ENCODE results near the gene DGAT2. TPM values are rescaled to one million over a fixed set of nuclear protein-coding genes. Genes with fewer than 3 reads are reported as not detected.

Gene DGAT2
- total RNA-seq, 1 experiment from 2014 or later, result 2.8 TPM

GRCh38 chr11:75781831-75782230, 13.3 kb downstream of the DGAT2 start:
- Histone ChIP-seq H2BK12ac (ENCODE audit: insufficient read length, low read depth, low read length) (no peak overlapping the region), H2BK120ac (ENCODE audit: low read depth, low read length, poor library complexity, severe bottlenecking) (no peak overlapping the region), H3K27me3 (ENCODE audit: insufficient read depth, low read length) (no peaks in the 10 kb centered on the region), H3K4me2 (ENCODE audit: insufficient read depth, insufficient read length, low read length) (no peak overlapping the region), H3K14ac (ENCODE audit: insufficient read depth, low read length) (no peak overlapping the region), H3K4ac (ENCODE audit: low read depth, low read length) (no peak overlapping the region), H3T11ph (ENCODE audit: low read length) (no peak overlapping the region), H4K20me1 (ENCODE audit: control insufficient read depth, insufficient read depth, insufficient read length) (no peaks in the 10 kb centered on the region), H2AFZ (ENCODE audit: low read length) (no peak overlapping the region), H3K79me1 (ENCODE audit: insufficient read depth, low read depth, low read length, poor library complexity, severe bottlenecking) (no peaks in the 10 kb centered on the region), H3K18ac (ENCODE audit: insufficient read length, low read depth, low read length) (no peak overlapping the region), H3K4me1 (ENCODE audit: insufficient read depth, low read length) (no peaks in the 10 kb centered on the region), H2BK15ac (ENCODE audit: low read depth, low read length) (no peak overlapping the region), H4K5ac (ENCODE audit: insufficient read length, low read depth, low read length) (no peak overlapping the region), H3K9ac (ENCODE audit: extremely low read depth, insufficient read length, low read length) (no peak overlapping the region), H4K8ac (replicated peaks; ENCODE audit: insufficient read length, low read depth, low read length) (no peak overlapping the region), H2BK20ac (ENCODE audit: low read depth, low read length, poor library complexity, severe bottlenecking) (no peak overlapping the region), H3K56ac (ENCODE audit: insufficient read length, low read depth, low read length) (no peak overlapping the region), H3K27ac (ENCODE audit: insufficient read length, low read depth, low read length) (no peak overlapping the region), H2BK5ac (ENCODE audit: insufficient read length, low read length) (no peak overlapping the region), H3K23me2 (ENCODE audit: insufficient read length, low read depth, low read length, poor library complexity, severe bottlenecking) (no peaks in the 10 kb centered on the region), H3K23ac (ENCODE audit: insufficient read length, low read depth, low read length) (no peak overlapping the region), H3K79me2 (ENCODE audit: insufficient read depth, low read length) (no peaks in the 10 kb centered on the region), H3K9me3 (ENCODE audit: control insufficient read depth, low read depth, low read length) (no peaks in the 10 kb centered on the region), H4K91ac (ENCODE audit: insufficient read length, low read depth, low read length) (no peak overlapping the region), H2AK5ac (ENCODE audit: insufficient read length, low read length) (no peak overlapping the region)
- no peak overlapping the region for H3K4me3 Mint-ChIP-seq
- WGBS (ENCODE audit: extremely low coverage, insufficient read length, low lambda C conversion rate), result no CpG with 5 or more reads among the region's 9 CpGs
- peaks cover 0 to 4% of the 10 kb centered on the region in 2 experiments; a peak in 1 of 4 replicates for H3K4me1 Mint-ChIP-seq
- TF ChIP-seq, protein P1, sequence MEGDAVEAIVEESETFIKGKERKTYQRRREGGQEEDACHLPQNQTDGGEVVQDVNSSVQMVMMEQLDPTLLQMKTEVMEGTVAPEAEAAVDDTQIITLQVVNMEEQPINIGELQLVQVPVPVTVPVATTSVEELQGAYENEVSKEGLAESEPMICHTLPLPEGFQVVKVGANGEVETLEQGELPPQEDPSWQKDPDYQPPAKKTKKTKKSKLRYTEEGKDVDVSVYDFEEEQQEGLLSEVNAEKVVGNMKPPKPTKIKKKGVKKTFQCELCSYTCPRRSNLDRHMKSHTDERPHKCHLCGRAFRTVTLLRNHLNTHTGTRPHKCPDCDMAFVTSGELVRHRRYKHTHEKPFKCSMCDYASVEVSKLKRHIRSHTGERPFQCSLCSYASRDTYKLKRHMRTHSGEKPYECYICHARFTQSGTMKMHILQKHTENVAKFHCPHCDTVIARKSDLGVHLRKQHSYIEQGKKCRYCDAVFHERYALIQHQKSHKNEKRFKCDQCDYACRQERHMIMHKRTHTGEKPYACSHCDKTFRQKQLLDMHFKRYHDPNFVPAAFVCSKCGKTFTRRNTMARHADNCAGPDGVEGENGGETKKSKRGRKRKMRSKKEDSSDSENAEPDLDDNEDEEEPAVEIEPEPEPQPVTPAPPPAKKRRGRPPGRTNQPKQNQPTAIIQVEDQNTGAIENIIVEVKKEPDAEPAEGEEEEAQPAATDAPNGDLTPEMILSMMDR (conservative IDR thresholded peaks at IDR 0.05), result no peak
- no peak for DNase-seq
- H3K36me3 Mint-ChIP-seq (ENCODE audit: insufficient read depth in 1 of 3, low read depth in 3 of 3), result no peaks in the 10 kb centered on the region; a peak in 1 of 7 replicates
- H3K9me3 Mint-ChIP-seq, result no peaks in the 10 kb centered on the region; a peak in 1 of 5 replicates
- no peak overlapping the region for H3K27ac Mint-ChIP-seq
- H3K27me3 Mint-ChIP-seq (ENCODE audit: low read depth), result peaks cover 8% of the 10 kb centered on the region
